ENCODE data around the gene CYSRT1. TPM values are rescaled to one million over a fixed set of nuclear protein-coding genes. Genes with fewer than 3 reads are reported as not detected.

The CYSRT1 gene
- total RNA-seq, result 0.39 and 1.1 TPM in 2 replicates

GRCh38 chr9:137224830-137225694, at the start of gene CYSRT1:
Gene CYSRT1, plus strand, starts transcription at chr9:137225174. Its CDS starts 448 bp downstream, at chr9:137225622.

GRCh38 chr9:137188490-137189296, 36.3 kb upstream of the CYSRT1 start, which contains the start of the genes ANAPC2 and SSNA1:
Gene ANAPC2, minus strand, starts transcription at chr9:137188560. Its CDS starts 28 bp downstream, at chr9:137188532.
Gene SSNA1, plus strand, starts transcription at chr9:137188676. Its CDS starts 51 bp downstream, at chr9:137188727.

GRCh38 chr9:137200311-137201204, 24.4 kb upstream of the CYSRT1 start, which contains the start of gene TPRN:
Gene TPRN, minus strand, starts transcription at chr9:137200741. Its CDS starts 30 bp downstream, at chr9:137200711.

GRCh38 chr9:137205126-137206069, 19.6 kb upstream of the CYSRT1 start, which contains the start of the genes NDOR1 and TMEM203:
Gene NDOR1, plus strand, starts transcription at chr9:137205700. Its CDS starts 78 bp downstream, at chr9:137205778.
Gene TMEM203, minus strand, starts transcription at chr9:137205648. Its CDS starts 234 bp downstream, at chr9:137205414.

GRCh38 chr9:137222190-137223077, 2.5 kb upstream of the CYSRT1 start, which contains the start of gene RNF208:
Gene RNF208, minus strand, starts transcription at chr9:137222240. Its CDS starts 1,028 bp downstream, at chr9:137221212.

GRCh38 chr9:137227054-137227852, 2.3 kb downstream of the CYSRT1 start, which contains the start of gene RNF224:
Gene RNF224, plus strand, starts transcription at chr9:137227502. Its CDS starts 834 bp downstream, at chr9:137228336.

GRCh38 chr9:137230705-137231371, 5.9 kb downstream of the CYSRT1 start, which contains the start of gene SLC34A3:
Gene SLC34A3, plus strand, starts transcription at chr9:137230901. Its CDS starts 802 bp downstream, at chr9:137231703.

GRCh38 chr9:137240841-137241489, 16.0 kb downstream of the CYSRT1 start, which contains the start of gene TUBB4B:
Gene TUBB4B, plus strand, starts transcription at chr9:137241287. Its CDS starts 74 bp downstream, at chr9:137241361.

GRCh38 chr9:137251194-137251461, 26.2 kb downstream of the CYSRT1 start, which contains the start of gene STPG3:
Gene STPG3, plus strand, starts transcription at chr9:137251286. Its CDS starts 1 bp downstream, at chr9:137251287.

GRCh38 chr9:137254624-137255447, 29.9 kb downstream of the CYSRT1 start, which contains the start of gene NELFB:
Gene NELFB, plus strand, starts transcription at chr9:137255327.

Other genes starting within 250 kb of the CYSRT1 start
- gene PTGDS, start 247.7 kb upstream of the CYSRT1 start, total RNA-seq, result 0.76 and 2.0 TPM in 2 replicates
- not detected in 2 replicates for gene LCNL1, start 242.2 kb upstream of the CYSRT1 start, total RNA-seq
- 11.0 and 16.8 TPM in 2 replicates for gene PAXX, start 232.8 kb upstream of the CYSRT1 start, total RNA-seq
- 328 and 397 TPM in 2 replicates for gene CLIC3, start 228.6 kb upstream of the CYSRT1 start, total RNA-seq
- 11.6 and 15.3 TPM in 2 replicates for gene ABCA2, start 196.9 kb upstream of the CYSRT1 start, total RNA-seq
- not detected in 2 replicates for gene FUT7, start 193.1 kb upstream of the CYSRT1 start, total RNA-seq
- gene NPDC1, start 179.0 kb upstream of the CYSRT1 start, total RNA-seq, result under 0.01 and 0.22 TPM in 2 replicates
- gene ENTPD2, start 171.1 kb upstream of the CYSRT1 start, total RNA-seq, result 0.11 TPM in 1 of 2 replicates, not detected in the other
- 2.4 and 5.4 TPM in 2 replicates for gene SAPCD2, start 154.6 kb upstream of the CYSRT1 start, total RNA-seq
- 12.6 and 15.5 TPM in 2 replicates for gene UAP1L1, start 147.7 kb upstream of the CYSRT1 start, total RNA-seq
- 70.3 and 93.4 TPM in 2 replicates for gene MAN1B1, start 138.2 kb upstream of the CYSRT1 start, total RNA-seq
- 52.1 and 108 TPM in 2 replicates for gene DPP7, start 110.4 kb upstream of the CYSRT1 start, total RNA-seq
- gene GRIN1, start 86.0 kb upstream of the CYSRT1 start, total RNA-seq, result under 0.01 TPM in 1 of 2 replicates, not detected in the other
- not detected in 2 replicates for gene LRRC26, start 55.1 kb upstream of the CYSRT1 start, total RNA-seq
- not detected in 2 replicates for gene TMEM210, start 53.1 kb upstream of the CYSRT1 start, total RNA-seq
- 28.3 and 48.3 TPM in 2 replicates for gene ANAPC2, start 36.6 kb upstream of the CYSRT1 start, total RNA-seq
- 72.2 and 73.2 TPM in 2 replicates for gene SSNA1, start 36.5 kb upstream of the CYSRT1 start, total RNA-seq
- 8.4 and 12.2 TPM in 2 replicates for gene TPRN, start 24.4 kb upstream of the CYSRT1 start, total RNA-seq
- 34.5 and 35.0 TPM in 2 replicates for gene TMEM203, start 19.5 kb upstream of the CYSRT1 start, total RNA-seq
- gene NDOR1, start 19.5 kb upstream of the CYSRT1 start, total RNA-seq, result 7.3 and 7.9 TPM in 2 replicates
- gene RNF208, start 2.9 kb upstream of the CYSRT1 start, total RNA-seq, result under 0.01 TPM in 1 of 2 replicates, not detected in the other
- gene RNF224, start 2.3 kb downstream of the CYSRT1 start, total RNA-seq, result 0.76 and 2.0 TPM in 2 replicates
- gene SLC34A3, start 5.7 kb downstream of the CYSRT1 start, total RNA-seq, result 0.11 and 0.39 TPM in 2 replicates
- 76.2 and 226 TPM in 2 replicates for gene TUBB4B, start 16.1 kb downstream of the CYSRT1 start, total RNA-seq
- gene STPG3, start 26.1 kb downstream of the CYSRT1 start, total RNA-seq, result not detected in 2 replicates
- gene NELFB, start 30.2 kb downstream of the CYSRT1 start, total RNA-seq, result 50.3 and 57.0 TPM in 2 replicates
- 18.1 and 25.5 TPM in 2 replicates for gene TOR4A, start 52.6 kb downstream of the CYSRT1 start, total RNA-seq
- not detected in 2 replicates for gene NRARP, start 77.1 kb downstream of the CYSRT1 start, total RNA-seq
- 3.6 and 10.6 TPM in 2 replicates for gene EXD3, start 198.0 kb downstream of the CYSRT1 start, total RNA-seq
- gene NOXA1, start 198.2 kb downstream of the CYSRT1 start, total RNA-seq, result 0.39 and 0.43 TPM in 2 replicates
- not detected in 2 replicates for gene ENTPD8, start 216.2 kb downstream of the CYSRT1 start, total RNA-seq
- gene NSMF, start 234.2 kb downstream of the CYSRT1 start, total RNA-seq, result 30.2 and 43.8 TPM in 2 replicates